Measurements from ENCODE around the gene PRKD1. TPM values are rescaled to one million over a fixed set of nuclear protein-coding genes. Genes with fewer than 3 reads are reported as not detected.

Gene PRKD1
- total and polyA plus RNA-seq, 10 donors, result 1.0 to 8.9 (median 4.5) TPM

DNA sequence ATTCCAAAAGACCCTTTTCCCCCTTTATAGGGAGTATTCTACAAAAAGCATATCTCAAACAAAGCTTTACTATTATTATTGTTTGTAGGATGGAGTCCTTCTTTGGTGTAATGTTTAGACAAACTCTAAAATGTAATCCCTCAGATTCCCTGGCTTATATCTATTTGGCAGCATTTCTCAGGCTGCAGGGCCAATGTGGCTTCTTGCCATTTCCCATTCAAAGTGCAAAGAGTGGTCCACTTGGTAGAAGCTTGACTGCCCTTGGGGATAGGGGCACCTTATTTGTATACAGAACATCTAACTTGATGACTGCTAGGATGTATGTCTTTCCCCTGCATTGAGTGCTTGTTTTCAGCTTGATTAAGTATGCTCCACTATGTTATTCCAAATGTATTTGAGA, 242.7 kb downstream of the PRKD1 start:
- no peak for DNase-seq

GRCh38 chr14:29682789-29683188, 244.9 kb downstream of the PRKD1 start:
- H3K4me3 ChIP-seq, result no peak overlapping the region
- H3K27ac ChIP-seq, result no peak overlapping the region
- H3K36me3 ChIP-seq, result no peaks in the 10 kb centered on the region
- no peaks in the 10 kb centered on the region for H3K4me1 ChIP-seq
- intact Hi-C loops (cut with DNase I; ENCODE audit: low total_unique reads), result no loop called here
- no peak for DNase-seq
- peaks cover 0 to under 1% (median 0%) of the 10 kb centered on the region in 8 donors for H3K9me3 ChIP-seq
- TF ChIP-seq POLR2AphosphoS5 (IDR thresholded peaks at IDR 0.05) (no peak), POLR2A (IDR thresholded peaks at IDR 0.05) (no peak)
- TF ChIP-seq, protein P1, sequence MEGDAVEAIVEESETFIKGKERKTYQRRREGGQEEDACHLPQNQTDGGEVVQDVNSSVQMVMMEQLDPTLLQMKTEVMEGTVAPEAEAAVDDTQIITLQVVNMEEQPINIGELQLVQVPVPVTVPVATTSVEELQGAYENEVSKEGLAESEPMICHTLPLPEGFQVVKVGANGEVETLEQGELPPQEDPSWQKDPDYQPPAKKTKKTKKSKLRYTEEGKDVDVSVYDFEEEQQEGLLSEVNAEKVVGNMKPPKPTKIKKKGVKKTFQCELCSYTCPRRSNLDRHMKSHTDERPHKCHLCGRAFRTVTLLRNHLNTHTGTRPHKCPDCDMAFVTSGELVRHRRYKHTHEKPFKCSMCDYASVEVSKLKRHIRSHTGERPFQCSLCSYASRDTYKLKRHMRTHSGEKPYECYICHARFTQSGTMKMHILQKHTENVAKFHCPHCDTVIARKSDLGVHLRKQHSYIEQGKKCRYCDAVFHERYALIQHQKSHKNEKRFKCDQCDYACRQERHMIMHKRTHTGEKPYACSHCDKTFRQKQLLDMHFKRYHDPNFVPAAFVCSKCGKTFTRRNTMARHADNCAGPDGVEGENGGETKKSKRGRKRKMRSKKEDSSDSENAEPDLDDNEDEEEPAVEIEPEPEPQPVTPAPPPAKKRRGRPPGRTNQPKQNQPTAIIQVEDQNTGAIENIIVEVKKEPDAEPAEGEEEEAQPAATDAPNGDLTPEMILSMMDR (IDR thresholded peaks at IDR 0.05 in 8 of 11, conservative IDR thresholded peaks at IDR 0.05 in 3 of 11), result no peak
- no peaks in the 10 kb centered on the region for H3K27me3 ChIP-seq (replicated peaks in 1 of 7)
- 75 to 88% (median 85%) methylated on average over 2 of the region's 2 CpGs for WGBS, 5 donors

More for the DNA sequence above, 242.7 kb downstream of the PRKD1 start:
- H3K27ac ChIP-seq, result no peak overlapping the region
- peaks cover 0 to 14% (median 4%) of the 10 kb centered on the region in 8 donors for H3K9me3 ChIP-seq
- intact Hi-C loops (cut with DNase I; ENCODE audit: low total_unique reads), result no loop called here
- H3K36me3 ChIP-seq, result no peaks in the 10 kb centered on the region
- H3K4me1 ChIP-seq, result no peaks in the 10 kb centered on the region
- TF ChIP-seq POLR2A (IDR thresholded peaks at IDR 0.05) (no peak), POLR2AphosphoS5 (IDR thresholded peaks at IDR 0.05) (no peak)
- TF ChIP-seq, protein P1 (IDR thresholded peaks at IDR 0.05 in 8 of 11, conservative IDR thresholded peaks at IDR 0.05 in 3 of 11), result no peak
- no peak overlapping the region for H3K4me3 ChIP-seq
- no peaks in the 10 kb centered on the region for H3K27me3 ChIP-seq (replicated peaks in 1 of 7)

GRCh38 chr14:29681316-29681715, 246.3 kb downstream of the PRKD1 start:
- no peak overlapping the region for H3K27ac ChIP-seq
- intact Hi-C loops (cut with DNase I; ENCODE audit: low total_unique reads), result no loop called here
- no peaks in the 10 kb centered on the region for H3K36me3 ChIP-seq
- no peaks in the 10 kb centered on the region for H3K4me1 ChIP-seq
- H3K9me3 ChIP-seq, result no peaks in the 10 kb centered on the region
- no peaks in the 10 kb centered on the region for H3K27me3 ChIP-seq (replicated peaks in 1 of 7)
- TF ChIP-seq POLR2AphosphoS5 (IDR thresholded peaks at IDR 0.05), result no peak
- TF ChIP-seq, protein P1 (IDR thresholded peaks at IDR 0.05 in 8 of 11, conservative IDR thresholded peaks at IDR 0.05 in 3 of 11), result no peak
- TF ChIP-seq POLR2A (IDR thresholded peaks at IDR 0.05), result no peak
- no peak overlapping the region for H3K4me3 ChIP-seq
- WGBS, 5 donors, result 83 to 97% (median 95%) methylated on average over 1 of the region's 1 CpG
- DNase-seq, result no peak

GRCh38 chr14:29674566-29675285, 252.9 kb downstream of the PRKD1 start:
- no peak overlapping the region for H3K4me3 ChIP-seq
- intact Hi-C loops (cut with DNase I; ENCODE audit: low total_unique reads), result no loop called here
- 81 to 84% (median 83%) methylated on average over 7 of the region's 7 CpGs for WGBS, 5 donors
- H3K27me3 ChIP-seq (replicated peaks in 1 of 7), result no peaks in the 10 kb centered on the region
- H3K36me3 ChIP-seq, result no peaks in the 10 kb centered on the region
- DNase-seq, result no peak
- no peaks in the 10 kb centered on the region for H3K4me1 ChIP-seq
- TF ChIP-seq, protein P1 (IDR thresholded peaks at IDR 0.05 in 8 of 11, conservative IDR thresholded peaks at IDR 0.05 in 3 of 11), result no peak
- TF ChIP-seq POLR2A (IDR thresholded peaks at IDR 0.05) (no peak), POLR2AphosphoS5 (IDR thresholded peaks at IDR 0.05) (no peak)
- H3K9me3 ChIP-seq, result no peaks in the 10 kb centered on the region
- no peak overlapping the region for H3K27ac ChIP-seq

Measured in spleen (tissue), 11 donors.